IgD-negative memory B cell (primary cell): ENCODE measurements around the gene ASGR2. TPM values are rescaled to one million over a fixed set of nuclear protein-coding genes. Genes with fewer than 3 reads are reported as not detected.
"Not testable (repeated sequence)": the region's sequence is repeated elsewhere in the genome, so short reads cannot be mapped to it uniquely, and the experiment has no call there.

ENCODE experiments used
- H3K27ac Mint-ChIP-seq, 3 donors: one replicate each; pipeline ENCODE4 v1.8.0; 2020 to 2022; ENCODE audit warnings: mild to moderate bottlenecking in 3 of 3, mixed read lengths in 3 of 3, moderate library complexity in 1 of 3
- H3K27me3 Mint-ChIP-seq: one replicate; pipeline ENCODE4 v1.8.0; 2021; ENCODE audit warnings: mixed read lengths
- H3K36me3 Mint-ChIP-seq: one replicate; pipeline ENCODE4 v1.8.0; 2020; ENCODE audit warnings: mild to moderate bottlenecking, mixed read lengths
- H3K4me1 Mint-ChIP-seq, 3 donors: one replicate each; pipeline ENCODE4 v1.8.0; 2020 to 2022; ENCODE audit warnings: mixed read lengths in 3 of 3, mild to moderate bottlenecking in 1 of 3
- H3K4me3 Mint-ChIP-seq, 4 donors: one replicate each; pipeline ENCODE4 v1.8.0; 2020 to 2022; ENCODE audit warnings: mild to moderate bottlenecking in 4 of 4, mixed read lengths in 4 of 4, moderate library complexity in 3 of 4
- H3K9me3 Mint-ChIP-seq, 3 donors: one replicate each; pipeline ENCODE4 v1.8.0; 2020 to 2021; ENCODE audit warnings: mixed read lengths in 3 of 3, mild to moderate bottlenecking in 1 of 3
- polyA plus RNA-seq: library from polyadenylated mRNA; unstranded; fragments of 300-500 nt; fragmentation: Illumina TruSeq; gene quantifications from one replicate; pipeline ENCODE4 v1.2.3, GENCODE V29; 2021

ASGR2 gene
- polyA plus RNA-seq, 1 donor from 2014 or later, result 0.60 TPM

DNA sequence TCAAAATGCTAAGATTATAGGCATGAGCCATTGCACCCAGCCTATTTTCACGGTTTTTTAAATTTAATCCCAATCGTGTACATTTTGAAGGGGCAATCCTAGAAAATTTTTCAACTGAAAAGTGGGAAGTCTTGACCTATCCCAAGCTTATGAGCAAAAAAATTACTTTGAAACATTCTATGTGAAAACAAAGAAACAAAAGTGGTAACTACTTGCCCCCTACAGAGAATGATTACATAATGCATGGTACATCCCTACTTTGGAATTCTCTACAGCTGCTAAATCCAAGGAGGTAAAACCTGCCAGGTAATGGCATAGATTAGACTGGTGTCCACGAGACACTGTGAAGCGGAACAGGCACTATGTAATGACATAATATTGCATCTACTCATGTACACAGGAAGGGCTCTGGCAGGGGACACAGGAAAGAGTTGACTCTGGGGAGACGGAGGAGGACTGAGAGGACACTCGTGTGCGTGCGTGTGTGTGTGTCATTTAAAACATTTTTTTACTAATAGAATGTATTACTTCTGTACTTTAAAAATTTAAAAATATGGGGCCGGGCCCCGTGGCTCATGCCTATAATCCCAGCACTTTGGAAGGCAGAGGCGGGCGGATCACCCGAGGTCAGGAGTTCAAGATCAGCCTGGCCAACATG is 15.7 kb downstream of the ASGR2 start:
- Mint-ChIP-seq H3K4me3 (no peak overlapping the region), H3K27me3 (peaks cover 14% of the 10 kb centered on the region), H3K36me3 (no peaks in the 10 kb centered on the region), H3K9me3 (no peaks in the 10 kb centered on the region), H3K4me1 (peaks cover 23 to 33% (median 26%) of the 10 kb centered on the region in 3 donors), H3K27ac (no peak overlapping the region)

DNA sequence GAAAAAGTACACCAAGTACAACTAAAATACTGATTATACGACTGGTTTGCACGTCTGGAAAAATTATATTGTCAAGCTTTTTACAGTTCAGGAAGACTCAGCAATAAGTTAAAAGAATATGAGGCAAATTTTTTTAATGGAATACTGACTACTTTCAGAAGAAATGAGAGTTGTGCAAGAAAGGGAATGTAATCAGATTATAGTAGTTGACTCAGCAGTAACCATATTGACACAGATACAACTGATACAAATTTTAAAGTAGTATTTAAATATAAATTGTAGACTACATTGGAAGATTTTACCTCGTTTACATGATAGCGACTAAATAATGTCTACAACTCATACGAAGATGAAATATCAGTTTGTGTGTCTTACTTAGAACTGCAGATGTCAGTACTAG is 16.7 kb downstream of the ASGR2 start:
- Mint-ChIP-seq H3K27ac (peak overlapping the region in 1 of 3 donors; percentile 45), H3K36me3 (no peaks in the 10 kb centered on the region), H3K4me3 (no peak overlapping the region), H3K4me1 (peaks cover 24 to 34% (median 31%) of the 10 kb centered on the region in 3 donors), H3K27me3 (peaks cover 12% of the 10 kb centered on the region), H3K9me3 (no peaks in the 10 kb centered on the region)

DNA sequence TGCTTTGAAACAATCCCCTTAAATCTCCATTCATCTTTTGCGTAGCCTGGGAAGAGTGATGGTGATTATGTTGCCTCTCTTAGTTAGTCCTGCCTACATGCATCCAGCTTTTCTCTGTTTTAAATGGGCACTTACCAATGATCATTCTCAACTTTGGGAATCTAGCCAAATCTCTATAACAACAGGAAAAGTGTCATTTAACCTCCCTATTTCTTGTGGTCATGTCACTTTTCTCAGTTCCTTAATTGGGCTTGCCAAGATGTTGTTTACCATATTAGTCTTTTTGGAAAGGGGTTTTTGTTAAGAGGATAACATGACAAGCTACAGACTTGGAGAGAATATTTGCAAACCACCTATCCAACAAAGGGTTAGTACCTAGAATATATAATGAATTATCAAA is 19.0 kb downstream of the ASGR2 start:
- H3K27me3 Mint-ChIP-seq, result peaks cover 7% of the 10 kb centered on the region
- H3K4me3 Mint-ChIP-seq, result peak overlapping the region; percentile 10 to 65 (median 26)

GRCh38 chr17:7094652-7095019 is 20.0 kb downstream of the ASGR2 start:
- peak overlapping the region; percentile 1 to 85 (median 40) for H3K4me3 Mint-ChIP-seq
- peaks cover 2% of the 10 kb centered on the region for H3K27me3 Mint-ChIP-seq
- peaks cover 24 to 34% (median 31%) of the 10 kb centered on the region in 3 donors for H3K4me1 Mint-ChIP-seq
- peak overlapping the region in 2 of 3 donors; percentile 64 to 78 for H3K27ac Mint-ChIP-seq
- H3K36me3 Mint-ChIP-seq, result no peaks in the 10 kb centered on the region
- no peaks in the 10 kb centered on the region for H3K9me3 Mint-ChIP-seq

More for the DNA sequence above, 19.0 kb downstream of the ASGR2 start:
- no peaks in the 10 kb centered on the region for H3K36me3 Mint-ChIP-seq
- no peaks in the 10 kb centered on the region for H3K9me3 Mint-ChIP-seq
- H3K4me1 Mint-ChIP-seq, result peaks cover 24 to 34% (median 31%) of the 10 kb centered on the region in 3 donors
- peak overlapping the region; percentile 15 to 90 (median 54) for H3K27ac Mint-ChIP-seq

- not testable (repeated sequence) for H3K27ac Mint-ChIP-seq
These were observed 23.2 kb downstream of the ASGR2 start for GRCh38 chr17:7091311-7092005.

DNA sequence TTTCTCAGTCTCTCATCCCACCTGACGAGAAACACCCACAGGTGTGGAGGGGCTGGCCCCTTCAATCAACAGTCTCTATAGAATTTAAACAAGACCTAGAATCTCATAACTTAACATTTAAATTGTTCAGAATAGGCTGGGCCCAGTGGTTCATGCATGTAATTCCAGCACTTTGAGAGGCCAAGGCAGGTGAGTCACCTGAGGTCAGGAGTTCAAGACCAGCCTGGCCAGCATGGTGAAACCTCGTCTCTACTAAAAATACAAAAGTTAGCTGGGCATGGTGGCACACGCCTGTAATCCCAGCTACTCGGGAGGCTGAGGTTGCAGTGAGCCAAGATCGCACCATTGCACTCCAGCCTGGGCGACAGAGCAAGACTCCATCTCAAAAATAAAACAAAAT is 25.1 kb downstream of the ASGR2 start:
- not testable (repeated sequence) for H3K36me3 Mint-ChIP-seq, H3K9me3 Mint-ChIP-seq, H3K27ac Mint-ChIP-seq, H3K4me3 Mint-ChIP-seq
- Mint-ChIP-seq H3K4me1 (peaks cover 6 to 12% (median 11%) of the 10 kb centered on the region in 3 donors), H3K27me3 (peaks cover 14% of the 10 kb centered on the region)

More at GRCh38 chr17:7091311-7092005, 23.2 kb downstream of the ASGR2 start:
- H3K36me3 Mint-ChIP-seq, H3K4me3 Mint-ChIP-seq, H3K9me3 Mint-ChIP-seq: not testable (repeated sequence)
- H3K4me1 Mint-ChIP-seq, result peaks cover 21 to 31% (median 28%) of the 10 kb centered on the region in 3 donors
- peaks cover 15% of the 10 kb centered on the region for H3K27me3 Mint-ChIP-seq

DNA sequence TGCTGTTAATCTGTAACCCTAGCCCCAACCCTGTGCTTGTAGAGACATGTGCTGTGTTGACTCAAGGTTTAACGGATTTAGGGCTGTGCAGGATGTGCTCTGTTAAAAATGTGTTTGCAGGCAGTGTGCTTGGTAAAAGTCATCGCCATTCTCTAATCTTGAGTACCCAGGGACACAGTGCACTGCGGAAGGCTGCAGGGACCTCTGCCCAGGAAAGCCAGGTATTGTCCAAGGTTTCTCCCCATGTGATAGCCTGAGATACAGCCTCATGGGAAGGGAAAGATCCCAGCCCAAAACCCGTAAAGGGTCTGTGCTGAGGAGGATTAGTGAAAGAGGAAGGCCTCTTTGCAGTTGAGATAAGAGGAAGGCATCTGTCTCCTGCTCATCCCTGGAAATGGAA is 26.2 kb downstream of the ASGR2 start:
- H3K36me3 Mint-ChIP-seq, H3K27ac Mint-ChIP-seq, H3K9me3 Mint-ChIP-seq, H3K4me3 Mint-ChIP-seq: not testable (repeated sequence)
- Mint-ChIP-seq H3K4me1 (peaks cover 3 to 11% (median 4%) of the 10 kb centered on the region in 3 donors), H3K27me3 (peaks cover 16% of the 10 kb centered on the region)

DNA sequence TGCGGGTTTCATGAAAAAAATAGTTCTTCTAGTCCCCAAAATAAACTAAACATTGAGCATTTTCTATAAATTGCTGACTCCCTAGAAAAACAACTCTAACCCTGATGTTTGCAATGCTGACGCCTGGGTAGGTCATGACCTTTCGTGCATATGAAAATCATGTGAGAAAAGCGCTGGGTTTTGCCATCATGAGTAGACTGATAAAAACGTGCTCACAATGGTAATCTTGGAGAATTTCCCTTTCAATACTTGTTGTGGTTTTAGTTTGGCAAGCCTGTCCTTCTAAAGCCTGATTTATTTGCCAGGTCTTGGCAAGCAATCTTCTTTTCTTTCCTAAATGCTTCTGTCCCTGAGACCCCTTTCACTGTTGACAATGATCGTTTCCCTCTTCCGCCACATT is 30.5 kb downstream of the ASGR2 start:
- Mint-ChIP-seq H3K4me3 (no peak overlapping the region), H3K36me3 (no peaks in the 10 kb centered on the region), H3K9me3 (no peaks in the 10 kb centered on the region), H3K4me1 (peaks cover 10 to 27% (median 17%) of the 10 kb centered on the region in 3 donors), H3K27me3 (peaks cover 24% of the 10 kb centered on the region), H3K27ac (no peak overlapping the region)

DNA sequence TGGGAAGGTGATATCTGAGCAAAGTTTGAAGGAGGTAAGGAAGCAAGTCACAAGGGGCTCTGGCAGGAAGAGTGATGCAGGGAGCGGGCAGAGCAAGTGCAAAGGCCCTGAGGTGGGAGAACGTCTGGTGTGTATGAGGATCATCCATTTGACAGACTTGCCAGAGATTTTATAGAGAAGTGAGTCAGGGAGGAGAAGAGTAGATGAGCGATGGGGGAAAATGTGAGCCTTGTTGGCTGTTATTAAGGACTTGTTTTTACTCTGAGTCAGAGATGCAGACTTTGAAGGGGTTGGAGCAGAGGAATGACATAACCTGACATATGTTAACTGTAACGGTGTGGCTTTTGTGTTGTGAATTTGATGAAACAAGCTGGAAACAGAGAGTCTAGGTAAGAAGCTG is 31.0 kb downstream of the ASGR2 start:
- Mint-ChIP-seq H3K36me3 (no peaks in the 10 kb centered on the region), H3K4me3 (no peak overlapping the region), H3K27ac (peak overlapping the region in 1 of 3 donors; percentile 10), H3K27me3 (peaks cover 21% of the 10 kb centered on the region), H3K4me1 (peaks cover 10 to 27% (median 17%) of the 10 kb centered on the region in 3 donors), H3K9me3 (no peaks in the 10 kb centered on the region)

GRCh38 chr17:7081341-7082062 is 33.1 kb downstream of the ASGR2 start:
- H3K36me3 Mint-ChIP-seq, result no peaks in the 10 kb centered on the region
- peaks cover 13% of the 10 kb centered on the region for H3K27me3 Mint-ChIP-seq
- H3K27ac Mint-ChIP-seq, result no peak overlapping the region
- no peaks in the 10 kb centered on the region for H3K9me3 Mint-ChIP-seq
- peaks cover 10 to 27% (median 17%) of the 10 kb centered on the region in 3 donors for H3K4me1 Mint-ChIP-seq
- H3K4me3 Mint-ChIP-seq, result peak overlapping the region in 3 of 4 donors; percentile 13 to 84 (median 84)

GRCh38 chr17:7080456-7081041 is 34.1 kb downstream of the ASGR2 start:
- Mint-ChIP-seq H3K36me3 (no peaks in the 10 kb centered on the region), H3K4me1 (peaks cover 10 to 27% (median 17%) of the 10 kb centered on the region in 3 donors), H3K4me3 (peak overlapping the region in 1 of 4 donors; percentile 12), H3K9me3 (no peaks in the 10 kb centered on the region), H3K27ac (peak overlapping the region in 1 of 3 donors; percentile 85), H3K27me3 (peaks cover 11% of the 10 kb centered on the region)

- Mint-ChIP-seq H3K36me3 (no peaks in the 10 kb centered on the region), H3K27me3 (peaks cover 11% of the 10 kb centered on the region), H3K27ac (peak within 1 kb of the TSS in 1 of 3 donors; percentile 85), H3K4me1 (peaks cover 10 to 27% (median 17%) of the 10 kb centered on the region in 3 donors), H3K4me3 (peak within 1 kb of the TSS in 1 of 4 donors; percentile 12), H3K9me3 (no peaks in the 10 kb centered on the region)
These were observed 34.8 kb downstream of the ASGR2 start, which contains the start of gene CLEC10A for GRCh38 chr17:7079581-7080455. Gene CLEC10A (minus strand): TSS chr17:7080251. CDS start chr17:7078812, 1,439 bp downstream.

DNA sequence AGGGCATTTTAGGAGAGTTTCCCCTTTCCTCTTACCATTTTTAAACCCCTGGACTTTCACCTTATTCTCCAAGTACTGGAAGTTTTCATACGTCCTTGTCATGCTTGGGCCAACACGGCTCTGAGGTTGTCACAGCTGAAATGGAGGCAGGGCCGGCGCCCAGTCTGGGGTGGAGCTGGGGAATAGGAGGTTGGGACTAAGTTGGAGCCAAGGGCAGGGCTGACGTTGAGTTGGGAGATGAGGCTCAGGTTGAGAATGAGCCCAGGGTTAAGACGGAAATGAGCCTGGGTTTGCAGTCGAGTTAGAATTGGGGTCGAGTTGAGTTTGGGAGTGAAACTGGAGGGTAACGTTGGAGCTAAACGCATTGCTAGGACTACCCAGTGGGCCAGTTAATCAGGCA is 35.9 kb downstream of the ASGR2 start:
- no peaks in the 10 kb centered on the region for H3K9me3 Mint-ChIP-seq
- H3K4me3 Mint-ChIP-seq, result no peak overlapping the region
- H3K27ac Mint-ChIP-seq, result peak overlapping the region in 1 of 3 donors; percentile 85
- H3K27me3 Mint-ChIP-seq, result peaks cover 11% of the 10 kb centered on the region
- no peaks in the 10 kb centered on the region for H3K36me3 Mint-ChIP-seq
- H3K4me1 Mint-ChIP-seq, result peaks cover 10 to 21% (median 16%) of the 10 kb centered on the region in 3 donors
